HEK293 (cell line): ENCODE measurements around the gene GPRIN2.
A peak's percentile ranks its signal among the peaks of the same experiment; 100 is the strongest.

Experiments used
- CTCF ChIA-PET: fragments of 350-600 bp; formaldehyde crosslinking; extraction: SDS; loops from one replicate; lab custom pipeline; 2021; ENCODE audit warnings: antibody characterized with exemption; lab: Yijun Ruan, JAX
- POLR2A ChIA-PET: fragments of 300-600 bp; formaldehyde crosslinking; extraction: SDS; loops from one replicate; lab custom pipeline; 2020; ENCODE audit warnings: antibody characterized with exemption, inconsistent platforms; lab: Yijun Ruan, JAX
- H3K27ac ChIP-seq: fragments of 200-500 bp; sonication (Bioruptor generic); 2 replicates; pipeline ENCODE4 v1.5.1; 2014; ENCODE audit warnings: low read depth, low read length, control low read depth, inconsistent platforms; ENCODE audit errors: extremely low read depth
- H3K36me3 ChIP-seq, 2 experiments: fragments of 200-500 bp in 1 of 2; sonication (Bioruptor generic) in 1 of 2; 1 replicate in 1 of 2; 2 replicates in 1 of 2; pipeline ENCODE4 v1.5.1; 2014 to 2017; ENCODE audit warnings: inconsistent platforms in 2 of 2, low read length in 2 of 2; ENCODE audit not compliant: control insufficient read depth in 2 of 2, insufficient read depth in 1 of 2
- H3K4me1 ChIP-seq: fragments of 200-500 bp; sonication (Bioruptor generic); 2 replicates; pipeline ENCODE4 v1.5.1; 2014; ENCODE audit warnings: mild to moderate bottlenecking, low read length, inconsistent platforms; ENCODE audit not compliant: control insufficient read depth, insufficient read depth
- H3K4me3 ChIP-seq: 2 replicates; pipeline ENCODE4 v1.5.1; 2011; ENCODE audit warnings: low read depth, mild to moderate bottlenecking, control low read depth, low read length, moderate library complexity
- H3K9me3 ChIP-seq: fragments of 200-500 bp; sonication (Bioruptor generic); 2 replicates; pipeline ENCODE4 v1.5.1; 2014; ENCODE audit warnings: low read depth, low read length, inconsistent platforms; ENCODE audit not compliant: control insufficient read depth, insufficient read depth
- GLIS1 ChIP-seq: fragments of 450-650 bp; formaldehyde crosslinking; IDR thresholded peaks from 2 replicates; pipeline ENCODE4 v1.5.1; 2016; ENCODE audit warnings: missing biosample characterization, missing genetic modification characterization
- HOXD13 ChIP-seq: sonication (generic); formaldehyde crosslinking; IDR thresholded peaks from 2 replicates; pipeline ENCODE4 v1.8.0; 2022; ENCODE audit warnings: missing genetic modification reagents, borderline replicate concordance
- KLF1 ChIP-seq: fragments of 450-650 bp; formaldehyde crosslinking; IDR thresholded peaks from 2 replicates; pipeline ENCODE4 v1.5.1; 2016; ENCODE audit warnings: missing biosample characterization, missing genetic modification characterization
- OSR2 ChIP-seq: fragments of 450-650 bp; formaldehyde crosslinking; IDR thresholded peaks from 2 replicates; pipeline ENCODE4 v1.5.1; 2016; ENCODE audit warnings: missing biosample characterization, missing genetic modification characterization
- ZFHX2 ChIP-seq: fragments of 450-650 bp; formaldehyde crosslinking; conservative IDR thresholded peaks from 2 replicates; pipeline ENCODE4 v1.5.1; 2016; ENCODE audit warnings: missing biosample characterization, missing genetic modification characterization
- ZIC2 ChIP-seq: fragments of 450-650 bp; formaldehyde crosslinking; IDR thresholded peaks from 2 replicates; pipeline ENCODE4 v1.5.1; 2016; ENCODE audit warnings: missing biosample characterization, missing genetic modification characterization
- ZNF341 ChIP-seq: fragments of 450-650 bp; formaldehyde crosslinking; IDR thresholded peaks from 2 replicates; pipeline ENCODE4; 2016; ENCODE audit warnings: low read depth, missing biosample characterization, missing genetic modification characterization
- ZNF549 ChIP-seq: fragments of 450-650 bp; IDR thresholded peaks from 2 replicates; pipeline ENCODE4 v1.5.1; 2018; ENCODE audit warnings: missing biosample characterization, missing genetic modification characterization, mild to moderate bottlenecking, inconsistent platforms, moderate library complexity
- TF ChIP-seq, protein P1 (sequence below): fragments of 450-650 bp; formaldehyde crosslinking; IDR thresholded peaks from 2 replicates; pipeline ENCODE4 v1.5.1; 2017; ENCODE audit warnings: missing biosample characterization, missing genetic modification characterization
- TF ChIP-seq, protein P2 (sequence below): fragments of 450-650 bp; IDR thresholded peaks from 2 replicates; pipeline ENCODE4 v1.5.1; 2018; ENCODE audit warnings: missing biosample characterization, missing genetic modification characterization
- TF ChIP-seq, protein P3 (sequence below): fragments of 450-650 bp; formaldehyde crosslinking; IDR thresholded peaks from 2 replicates; pipeline ENCODE4 v1.5.1; 2016; ENCODE audit warnings: missing biosample characterization, missing genetic modification characterization

The GPRIN2 gene

DNA sequence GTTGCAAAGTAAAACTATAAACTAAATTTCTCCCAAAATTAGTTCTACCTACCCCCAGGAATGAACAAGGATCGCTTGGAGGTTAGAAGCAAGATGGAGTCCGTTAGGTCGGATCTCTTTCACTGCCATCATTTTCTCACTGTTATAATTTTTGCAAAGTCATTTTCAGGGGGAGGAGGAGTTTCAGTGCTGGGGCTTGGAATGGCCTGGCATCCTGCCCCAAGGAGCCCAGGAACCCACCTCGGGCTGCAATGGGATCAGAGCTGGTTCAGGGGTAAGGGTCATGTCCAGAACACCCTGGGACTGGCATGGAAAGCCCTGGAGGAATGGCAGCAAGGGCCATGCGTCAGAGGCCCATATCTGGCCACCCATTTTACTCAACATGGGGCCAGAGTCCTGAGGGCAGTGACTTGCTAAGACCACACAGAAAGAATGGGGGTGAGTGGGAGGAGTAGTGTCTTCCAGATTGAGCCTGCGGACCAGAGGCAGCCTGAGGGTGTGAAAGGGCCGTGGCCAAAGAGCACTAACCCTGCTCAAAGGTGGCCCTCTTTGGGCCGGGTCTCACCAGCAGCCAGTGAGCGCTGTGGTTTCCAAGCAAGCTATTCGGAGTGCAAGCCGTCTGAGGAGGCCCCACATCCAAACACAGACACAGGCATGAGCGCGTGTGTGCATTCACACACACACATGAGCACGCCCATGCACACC is 31.8 kb downstream of the GPRIN2 start (continued):
- TF ChIP-seq ZNF341 (tag by site-specific recombination) (peak; percentile 72), HOXD13 (no peak)
- TF ChIP-seq, protein P1, sequence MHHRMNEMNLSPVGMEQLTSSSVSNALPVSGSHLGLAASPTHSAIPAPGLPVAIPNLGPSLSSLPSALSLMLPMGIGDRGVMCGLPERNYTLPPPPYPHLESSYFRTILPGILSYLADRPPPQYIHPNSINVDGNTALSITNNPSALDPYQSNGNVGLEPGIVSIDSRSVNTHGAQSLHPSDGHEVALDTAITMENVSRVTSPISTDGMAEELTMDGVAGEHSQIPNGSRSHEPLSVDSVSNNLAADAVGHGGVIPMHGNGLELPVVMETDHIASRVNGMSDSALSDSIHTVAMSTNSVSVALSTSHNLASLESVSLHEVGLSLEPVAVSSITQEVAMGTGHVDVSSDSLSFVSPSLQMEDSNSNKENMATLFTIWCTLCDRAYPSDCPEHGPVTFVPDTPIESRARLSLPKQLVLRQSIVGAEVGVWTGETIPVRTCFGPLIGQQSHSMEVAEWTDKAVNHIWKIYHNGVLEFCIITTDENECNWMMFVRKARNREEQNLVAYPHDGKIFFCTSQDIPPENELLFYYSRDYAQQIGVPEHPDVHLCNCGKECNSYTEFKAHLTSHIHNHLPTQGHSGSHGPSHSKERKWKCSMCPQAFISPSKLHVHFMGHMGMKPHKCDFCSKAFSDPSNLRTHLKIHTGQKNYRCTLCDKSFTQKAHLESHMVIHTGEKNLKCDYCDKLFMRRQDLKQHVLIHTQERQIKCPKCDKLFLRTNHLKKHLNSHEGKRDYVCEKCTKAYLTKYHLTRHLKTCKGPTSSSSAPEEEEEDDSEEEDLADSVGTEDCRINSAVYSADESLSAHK (tag by site-specific recombination) = no peak
- TF ChIP-seq, protein P2, sequence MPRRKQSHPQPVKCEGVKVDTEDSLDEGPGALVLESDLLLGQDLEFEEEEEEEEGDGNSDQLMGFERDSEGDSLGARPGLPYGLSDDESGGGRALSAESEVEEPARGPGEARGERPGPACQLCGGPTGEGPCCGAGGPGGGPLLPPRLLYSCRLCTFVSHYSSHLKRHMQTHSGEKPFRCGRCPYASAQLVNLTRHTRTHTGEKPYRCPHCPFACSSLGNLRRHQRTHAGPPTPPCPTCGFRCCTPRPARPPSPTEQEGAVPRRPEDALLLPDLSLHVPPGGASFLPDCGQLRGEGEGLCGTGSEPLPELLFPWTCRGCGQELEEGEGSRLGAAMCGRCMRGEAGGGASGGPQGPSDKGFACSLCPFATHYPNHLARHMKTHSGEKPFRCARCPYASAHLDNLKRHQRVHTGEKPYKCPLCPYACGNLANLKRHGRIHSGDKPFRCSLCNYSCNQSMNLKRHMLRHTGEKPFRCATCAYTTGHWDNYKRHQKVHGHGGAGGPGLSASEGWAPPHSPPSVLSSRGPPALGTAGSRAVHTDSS (tag by site-specific recombination) = no peak
- TF ChIP-seq, all 188 proteins: peak for 6

DNA sequence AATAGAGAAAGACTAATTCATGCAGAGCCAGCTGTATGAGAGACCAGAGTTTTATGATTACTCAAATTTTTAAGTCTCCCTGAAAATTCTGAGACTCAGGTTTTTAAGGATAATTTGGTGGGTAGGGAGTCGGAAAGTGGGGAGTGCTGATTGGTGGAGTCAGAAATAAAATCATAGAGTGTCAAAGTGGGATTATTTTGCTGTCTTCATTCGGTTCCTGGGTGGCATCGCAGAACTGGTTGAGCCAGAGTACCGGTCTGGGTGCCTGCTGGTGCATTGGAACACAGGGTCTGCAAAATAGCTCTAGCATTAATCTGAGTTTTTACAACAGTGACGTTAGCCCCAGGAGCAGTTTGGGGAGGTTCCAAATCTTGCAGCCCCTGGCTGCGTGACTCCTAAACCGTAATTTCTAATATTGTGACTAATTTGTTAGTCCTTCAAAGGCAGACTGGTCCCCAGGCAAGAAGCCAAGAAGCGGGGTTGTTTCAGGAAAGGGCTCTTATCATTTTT is 32.4 kb downstream of the GPRIN2 start:
- Histone ChIP-seq H3K36me3 (no peaks in the 10 kb centered on the region; a peak in 1 of 3 replicates), H3K9me3 (no peaks in the 10 kb centered on the region), H3K4me1 (no peaks in the 10 kb centered on the region), H3K4me3 (no peak overlapping the region), H3K27ac (no peak overlapping the region)
- ChIA-PET CTCF (no interaction called here), POLR2A (no interaction called here)
- TF ChIP-seq OSR2 (tag by site-specific recombination) (no peak), ZNF549 (tag by site-specific recombination) (no peak)

DNA sequence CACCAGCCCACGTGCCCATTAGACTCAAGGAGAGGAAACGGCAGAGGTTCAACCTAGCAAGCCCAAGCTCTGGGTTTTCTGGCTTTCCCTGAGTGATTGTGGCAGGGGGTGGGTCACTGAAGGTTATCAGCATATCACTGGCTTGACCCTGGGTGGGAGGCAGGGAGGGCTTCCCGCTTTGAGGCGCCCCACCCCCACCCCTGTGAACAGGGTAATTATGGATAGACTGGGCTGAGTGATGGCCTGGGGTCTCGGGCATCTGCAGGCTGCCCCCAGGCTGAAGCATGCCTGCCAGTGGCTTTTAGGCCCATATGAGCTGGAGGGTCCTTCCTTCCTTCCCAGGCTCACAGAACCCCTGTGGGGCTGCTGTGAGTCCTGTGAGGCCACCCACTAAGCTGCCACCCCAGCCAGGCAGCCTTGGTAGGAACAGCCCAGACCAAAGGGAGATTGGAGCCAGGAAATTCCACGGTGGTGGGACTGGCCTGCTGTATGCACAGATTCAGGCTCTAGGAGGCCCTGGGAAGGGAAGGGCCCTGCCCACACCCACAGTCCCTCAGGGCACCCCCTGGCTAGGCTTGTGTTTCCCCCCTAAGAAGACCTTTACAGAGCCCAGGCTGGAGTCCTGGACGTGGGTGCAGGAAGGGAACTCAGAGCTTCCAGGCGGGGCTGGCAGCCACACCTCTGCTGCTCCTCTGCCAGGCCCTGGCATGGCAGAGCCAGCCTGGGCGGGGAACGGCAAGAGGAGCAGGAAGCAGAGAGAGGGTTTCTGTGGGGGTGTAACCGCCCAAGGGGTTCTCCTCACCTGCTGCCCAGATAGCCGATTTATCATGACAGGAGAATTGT is 33.1 kb downstream of the GPRIN2 start:
- TF ChIP-seq ZNF341 (tag by site-specific recombination) (peak; percentile 13; the same call in 1 of the 2 replicates), GLIS1 (tag by site-specific recombination) (peak; percentile 99), ZFHX2 (tag by site-specific recombination) (peak; percentile 30; the same call in 1 of the 2 replicates), KLF1 (tag by site-specific recombination) (peak; percentile 32), ZIC2 (peak; percentile 52)
- TF ChIP-seq, protein P3, sequence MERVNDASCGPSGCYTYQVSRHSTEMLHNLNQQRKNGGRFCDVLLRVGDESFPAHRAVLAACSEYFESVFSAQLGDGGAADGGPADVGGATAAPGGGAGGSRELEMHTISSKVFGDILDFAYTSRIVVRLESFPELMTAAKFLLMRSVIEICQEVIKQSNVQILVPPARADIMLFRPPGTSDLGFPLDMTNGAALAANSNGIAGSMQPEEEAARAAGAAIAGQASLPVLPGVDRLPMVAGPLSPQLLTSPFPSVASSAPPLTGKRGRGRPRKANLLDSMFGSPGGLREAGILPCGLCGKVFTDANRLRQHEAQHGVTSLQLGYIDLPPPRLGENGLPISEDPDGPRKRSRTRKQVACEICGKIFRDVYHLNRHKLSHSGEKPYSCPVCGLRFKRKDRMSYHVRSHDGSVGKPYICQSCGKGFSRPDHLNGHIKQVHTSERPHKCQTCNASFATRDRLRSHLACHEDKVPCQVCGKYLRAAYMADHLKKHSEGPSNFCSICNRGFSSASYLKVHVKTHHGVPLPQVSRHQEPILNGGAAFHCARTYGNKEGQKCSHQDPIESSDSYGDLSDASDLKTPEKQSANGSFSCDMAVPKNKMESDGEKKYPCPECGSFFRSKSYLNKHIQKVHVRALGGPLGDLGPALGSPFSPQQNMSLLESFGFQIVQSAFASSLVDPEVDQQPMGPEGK (tag by site-specific recombination) = no peak
- TF ChIP-seq, all 188 proteins: peak for 5
- H3K27ac ChIP-seq = no peak overlapping the region

More for the DNA sequence above, 33.1 kb downstream of the GPRIN2 start:
- CTCF ChIA-PET = interaction anchor here (0.7 kb wide), 1 partner anchor 38 kb away, joined by 5 read pairs; no protein-coding TSS in a partner anchor
- no peaks in the 10 kb centered on the region for H3K4me1 ChIP-seq
- H3K36me3 ChIP-seq = no peaks in the 10 kb centered on the region; a peak in 1 of 3 replicates
- POLR2A ChIA-PET = no interaction called here
- no peak overlapping the region for H3K4me3 ChIP-seq
- no peaks in the 10 kb centered on the region for H3K9me3 ChIP-seq
